ENCODE data around the gene ATP8B3.

Gene ATP8B3

GRCh38 chr19:1752757-1753728 lies 59.0 kb downstream of the ATP8B3 start, which contains the start of gene ONECUT3:
ONECUT3 (plus strand) TSS chr19:1753506; CDS start chr19:1753663, 157 bp downstream.
- no peak for DNase-seq

DNA sequence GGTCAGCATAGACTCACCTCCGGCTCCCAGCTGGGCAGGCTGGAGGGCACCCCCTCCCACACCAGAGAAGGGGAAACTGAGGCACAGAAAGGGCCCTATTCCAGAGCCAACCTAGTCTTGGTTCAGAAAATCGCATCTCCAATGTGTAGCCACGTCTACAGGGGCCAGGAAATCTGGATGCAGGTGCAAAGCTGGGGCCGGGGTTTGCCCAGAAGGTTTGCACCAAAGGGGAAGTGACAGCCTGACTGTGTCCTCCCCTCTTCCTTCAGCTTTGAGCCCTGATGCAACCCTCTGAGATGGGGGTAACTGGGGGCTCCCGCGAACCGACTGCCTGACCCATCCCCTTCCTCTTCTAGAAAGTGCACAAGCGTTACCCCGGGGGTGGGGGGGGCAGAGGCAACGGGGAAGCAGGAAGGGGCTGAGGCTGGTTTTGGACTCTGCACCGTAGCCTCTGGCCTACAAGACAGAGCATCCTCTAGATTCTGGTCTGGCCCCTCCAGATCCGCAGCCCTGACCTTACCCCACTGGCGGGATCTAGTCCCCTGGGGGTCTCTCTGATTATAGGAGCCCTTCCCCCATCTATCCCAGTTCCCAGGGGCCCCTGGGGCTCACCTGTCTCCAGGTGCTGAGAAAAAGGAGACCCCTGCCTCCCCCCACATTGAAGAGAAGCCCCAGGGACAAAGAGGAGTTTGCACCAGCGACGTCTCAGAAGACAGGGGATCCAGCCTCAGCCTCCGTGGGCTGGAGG lies 59.9 kb downstream of the ATP8B3 start:
- DNase-seq, result no peak

DNA sequence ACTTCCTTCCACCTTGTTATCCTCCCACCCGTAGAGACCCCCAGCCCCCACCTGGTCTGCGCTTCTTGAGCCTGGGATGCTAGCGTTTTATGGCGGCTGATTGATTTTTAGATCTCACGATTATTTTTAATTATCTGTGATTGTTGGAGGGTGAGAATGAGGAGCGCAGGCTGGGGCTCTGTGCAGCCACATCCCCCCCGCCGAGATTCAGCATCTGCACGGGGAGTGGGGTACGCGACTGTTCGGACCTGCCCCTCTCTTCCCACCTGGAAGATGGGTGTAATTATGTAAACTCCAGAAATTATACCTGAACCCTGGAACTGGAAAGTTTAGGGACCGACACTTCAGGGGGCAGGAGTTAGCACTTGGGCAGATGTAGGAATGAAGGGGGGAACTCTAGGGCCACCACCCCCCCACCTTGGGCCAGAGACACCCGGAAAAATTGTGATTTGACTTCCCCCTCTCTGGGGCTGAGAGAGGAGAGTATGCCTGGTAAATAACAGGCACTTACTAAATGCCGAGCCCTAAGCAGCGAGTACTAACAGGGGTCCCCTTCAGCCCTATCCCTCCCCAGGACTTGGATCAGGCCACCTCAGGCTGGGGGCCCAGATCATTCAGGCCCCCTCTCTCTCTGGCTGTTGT lies 60.6 kb downstream of the ATP8B3 start:
- DNase-seq, result no peak

- no peak for DNase-seq
Observed at GRCh38 chr19:1750343-1751021, 61.6 kb downstream of the ATP8B3 start.

DNA sequence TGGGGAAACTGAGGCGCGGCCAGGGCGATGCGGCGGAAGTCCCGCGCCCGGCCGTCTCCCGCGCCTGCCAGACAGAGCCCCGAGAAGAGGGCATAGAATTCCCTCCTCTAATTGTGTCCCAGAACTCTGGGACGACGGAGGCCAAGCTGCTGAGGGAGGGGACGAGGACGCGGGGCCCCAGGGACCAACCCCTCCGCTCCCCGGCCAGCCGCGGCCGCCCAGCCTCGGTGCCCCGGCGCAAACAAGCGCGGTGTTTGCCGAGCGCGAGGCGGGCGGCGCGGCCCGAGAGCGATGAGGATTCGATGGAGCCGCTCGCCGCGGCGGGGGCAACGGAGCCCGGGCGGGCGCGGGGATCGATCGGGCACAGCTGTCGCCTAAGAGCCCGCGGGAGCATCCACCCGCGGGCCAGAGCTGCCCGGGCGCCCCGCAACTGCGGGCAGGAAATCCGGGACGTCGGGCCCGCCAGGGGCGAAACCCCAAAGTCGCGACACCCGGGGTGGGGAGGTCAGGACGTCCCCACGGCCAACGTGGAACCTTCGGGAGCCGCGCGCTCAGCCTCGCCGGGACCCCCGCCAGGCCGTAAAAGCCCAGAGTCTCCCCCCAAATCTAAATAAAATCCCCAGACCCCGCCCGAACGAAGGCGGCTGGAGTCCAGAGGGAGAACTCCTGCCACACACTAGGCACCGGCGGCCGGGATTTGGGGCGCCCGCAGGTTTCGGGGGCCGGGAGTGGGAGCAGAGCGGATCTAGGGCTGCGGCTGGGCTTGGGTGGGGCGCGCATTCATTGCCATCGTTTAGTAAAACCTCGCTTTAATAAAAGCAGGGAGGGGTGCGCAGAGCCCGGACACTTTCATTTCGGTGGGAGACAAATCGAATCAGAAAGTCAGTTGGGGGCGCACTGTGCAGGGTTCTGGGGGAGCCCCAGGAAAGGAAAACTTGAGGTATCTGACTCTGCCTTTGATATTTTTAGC lies 62.4 kb downstream of the ATP8B3 start:
- DNase-seq, result no peak

GRCh38 chr19:1748873-1749341 lies 63.2 kb downstream of the ATP8B3 start:
- no peak for DNase-seq

GRCh38 chr19:1748115-1748872 lies 63.8 kb downstream of the ATP8B3 start:
- DNase-seq, result no peak

GRCh38 chr19:1747285-1748114 lies 64.6 kb downstream of the ATP8B3 start:
- DNase-seq, result no peak

GRCh38 chr19:1746401-1747284 lies 65.4 kb downstream of the ATP8B3 start:
- DNase-seq, result no peak

DNA sequence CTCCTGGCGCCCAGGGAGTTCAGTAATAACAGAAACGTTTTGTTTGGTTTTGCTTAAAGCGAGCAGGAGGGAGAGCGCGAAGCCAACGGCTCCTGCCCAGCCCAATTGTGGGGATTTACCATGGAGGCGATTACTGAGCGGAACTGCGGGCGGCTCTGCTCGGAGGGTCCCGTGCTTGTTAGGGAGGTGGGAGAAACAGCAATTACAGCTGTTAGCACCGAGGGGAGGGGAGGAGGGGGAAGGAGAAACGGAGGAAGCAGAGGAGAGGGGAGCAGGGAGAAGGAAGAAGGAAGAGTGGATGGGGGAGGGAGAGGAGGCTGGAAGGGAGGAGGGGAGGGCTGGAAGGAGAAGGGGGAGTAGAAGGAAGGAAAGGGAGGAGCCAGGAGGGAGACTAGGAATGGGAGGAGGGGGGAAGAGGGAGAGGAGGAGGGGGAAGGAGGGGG lies 66.5 kb downstream of the ATP8B3 start:
- no peak for DNase-seq

DNA sequence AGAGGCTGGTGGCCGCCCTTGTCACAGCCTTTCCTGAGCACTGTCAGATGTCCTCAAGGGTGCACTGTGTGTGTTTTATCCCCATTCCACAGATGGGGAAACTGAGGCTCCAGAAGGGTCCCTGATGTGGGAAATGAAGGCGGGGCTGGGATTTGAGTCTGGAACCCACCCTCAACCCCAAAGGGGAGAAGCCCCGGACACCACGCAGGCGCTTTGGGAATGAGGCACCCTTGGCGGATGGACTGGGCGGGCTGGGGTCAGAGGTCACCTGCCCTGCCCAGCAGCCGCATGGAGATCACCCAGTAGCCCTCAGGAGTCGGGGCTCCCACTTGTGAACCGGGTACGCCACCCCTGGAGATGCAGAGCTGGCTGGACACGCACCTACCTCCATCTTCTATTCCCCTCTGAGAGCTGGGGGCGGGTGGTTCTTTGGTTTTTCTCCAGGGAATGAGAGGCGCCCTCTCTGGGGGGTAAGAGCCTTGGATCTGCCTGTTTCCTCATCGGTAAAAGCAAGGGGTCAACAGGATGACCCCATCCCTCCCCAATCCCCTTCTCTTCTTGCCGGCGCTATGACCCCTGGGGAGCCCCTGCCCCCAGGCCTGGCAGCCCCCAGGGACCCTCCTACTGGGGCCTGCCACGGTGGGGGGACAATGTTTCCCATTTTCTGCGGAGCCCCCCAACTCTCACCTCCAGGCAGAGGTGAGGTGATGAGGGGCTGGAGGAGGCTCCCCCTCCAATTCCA lies 67.1 kb downstream of the ATP8B3 start:
- DNase-seq, result no peak

- DNase-seq, result no peak
Observed at GRCh38 chr19:1744133-1744665, 67.9 kb downstream of the ATP8B3 start.

DNA sequence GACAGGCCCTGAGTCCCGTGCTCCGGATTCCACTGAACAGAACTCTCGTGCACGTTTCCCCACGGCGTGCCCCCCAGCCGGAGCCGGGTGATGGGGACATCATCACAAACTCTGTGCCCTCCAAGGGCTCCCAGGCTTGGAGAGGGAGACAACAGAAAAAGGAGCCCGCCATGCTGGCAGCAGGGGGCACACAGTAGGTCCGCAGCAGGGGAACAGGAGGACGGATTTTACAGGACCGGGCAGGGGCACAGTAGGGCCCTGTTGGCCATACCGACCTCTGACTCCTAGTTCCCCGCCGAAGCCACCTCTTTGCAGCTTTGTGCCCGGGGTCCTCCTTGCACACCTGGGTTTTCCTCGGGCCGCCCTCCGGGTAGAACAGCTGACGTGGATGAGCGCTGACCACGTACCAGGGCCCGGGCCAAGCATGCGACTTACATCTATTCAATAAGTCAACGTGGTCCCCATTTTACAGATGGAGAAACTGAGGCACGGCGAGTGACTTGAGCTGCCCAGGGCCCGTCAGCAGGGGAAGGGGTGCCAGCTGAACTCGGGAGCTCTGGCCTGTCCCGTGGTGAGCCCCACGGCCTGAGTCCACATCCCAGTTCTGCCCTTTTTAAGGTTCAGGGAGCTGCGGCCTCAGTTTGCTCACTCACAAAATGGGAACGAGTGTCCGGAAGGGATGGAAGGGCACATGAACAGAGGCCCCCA lies 68.9 kb downstream of the ATP8B3 start:
- DNase-seq, result no peak

DNA sequence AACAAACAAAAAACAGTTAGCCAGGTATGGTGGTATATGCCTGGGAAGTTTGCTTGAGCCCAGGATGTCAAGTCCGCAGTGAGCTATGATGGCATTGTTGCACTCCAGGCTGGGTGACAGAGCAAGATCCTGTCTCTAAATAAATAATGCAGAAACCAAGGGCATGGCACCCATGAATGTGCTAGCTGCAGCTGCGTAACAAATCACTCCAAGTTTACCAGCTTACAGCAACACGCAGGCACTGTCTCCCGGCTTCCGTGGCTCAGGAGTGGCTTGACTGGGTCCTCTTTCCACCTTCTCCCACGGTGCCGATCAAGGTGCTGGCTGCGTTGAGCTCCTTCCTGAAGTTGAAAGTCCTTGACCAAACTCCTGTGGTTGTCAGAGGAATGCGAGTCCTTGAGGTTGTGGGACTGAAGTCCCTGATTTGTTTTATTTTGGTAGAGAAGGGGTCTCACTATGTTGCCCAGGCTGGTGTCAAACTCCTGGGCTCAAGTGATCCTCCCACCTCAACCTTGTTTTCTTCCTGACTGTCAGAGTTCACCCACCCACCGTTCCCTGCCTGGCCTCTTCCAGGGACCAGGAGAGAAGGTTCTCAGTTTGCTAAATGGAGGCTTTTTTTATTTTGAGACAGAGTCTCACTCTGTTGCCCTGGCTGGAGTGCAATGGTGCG lies 72.0 kb downstream of the ATP8B3 start:
- DNase-seq, result no peak

DNA sequence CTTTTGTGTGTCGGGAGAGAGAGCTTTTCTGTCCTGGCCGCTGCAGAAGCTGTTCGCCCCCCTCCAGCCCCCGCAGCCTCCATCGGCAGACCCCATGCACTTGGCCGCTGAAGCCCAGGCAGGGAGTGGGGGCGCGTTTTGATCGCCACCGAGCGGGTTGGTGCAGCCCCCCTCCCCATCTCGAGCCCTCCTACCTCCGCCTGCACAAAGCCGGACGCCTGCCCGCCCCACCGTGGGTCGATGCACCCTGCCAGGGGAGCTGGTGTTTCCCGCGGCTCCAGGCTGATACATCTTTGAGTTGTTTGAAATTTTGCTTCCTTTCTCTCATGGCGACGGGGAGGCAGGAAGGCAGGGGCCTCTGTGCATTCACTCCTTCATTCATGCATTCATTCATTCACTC lies 75.1 kb downstream of the ATP8B3 start:
- DNase-seq, result no peak

DNA sequence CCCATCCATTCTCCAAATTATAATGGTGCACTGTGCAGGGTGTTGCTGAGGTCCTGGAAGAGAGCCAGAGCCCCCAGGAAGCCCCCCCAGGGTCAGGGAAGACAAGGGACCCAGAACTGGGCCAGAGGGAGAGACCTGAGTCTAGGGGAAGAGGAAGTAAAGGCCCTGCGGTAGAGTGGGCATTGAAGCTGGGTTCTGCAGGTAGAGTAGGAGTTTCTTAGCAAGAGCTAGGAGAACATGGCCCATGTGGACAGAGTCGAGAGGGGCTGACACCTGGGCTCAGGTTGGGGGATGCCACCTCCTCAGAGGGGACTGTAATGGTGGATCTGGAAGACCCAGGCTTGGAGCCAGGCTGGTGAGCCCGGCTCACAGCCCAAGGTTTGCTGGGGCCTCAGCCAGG lies 75.8 kb downstream of the ATP8B3 start:
- no peak for DNase-seq

Measured in NCI-H510A treated with DMSO at 0.1 percent for 48 hours (cell line).